DND-41 (cell line): ENCODE results near the gene PLAC8L1.
"Not testable (repeated sequence)": the region's sequence is repeated elsewhere in the genome, so short reads cannot be mapped to it uniquely, and the experiment has no call there.

ENCODE experiments used
- EZH2 ChIP-seq: IDR thresholded peaks from 3 replicates; pipeline ENCODE4 v1.6.1; 2012; ENCODE audit warnings: borderline replicate concordance, low read depth, mild to moderate bottlenecking, moderate library complexity, low read length, inconsistent platforms; ENCODE audit not compliant: severe bottlenecking
- TF ChIP-seq, protein P1 (sequence below): IDR thresholded peaks from 2 replicates; pipeline ENCODE4 v1.5.1; 2012; ENCODE audit warnings: borderline replicate concordance, low read length, moderate library complexity, mild to moderate bottlenecking; ENCODE audit not compliant: poor library complexity, severe bottlenecking; ENCODE audit errors: extremely low read depth

DNA sequence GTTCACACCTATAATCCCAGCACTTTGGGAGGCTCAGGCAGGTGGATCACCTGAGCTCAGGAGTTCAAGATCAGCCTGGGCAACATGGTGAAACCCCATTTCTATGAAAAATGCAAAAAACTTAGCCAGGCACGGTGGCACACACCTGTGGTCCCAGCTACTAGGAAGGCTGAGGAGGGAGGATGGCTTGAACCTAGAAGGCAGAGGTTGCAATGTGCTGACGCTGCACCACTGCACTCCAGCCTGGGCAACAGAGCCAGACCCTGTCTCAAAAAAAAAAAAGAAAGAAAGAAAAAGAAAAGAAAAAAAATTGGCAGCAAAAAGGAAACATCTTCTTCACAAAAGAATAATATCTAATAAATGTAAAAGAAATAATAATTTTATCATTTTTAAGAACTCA lies 3.5 kb upstream of the PLAC8L1 start:
- TF ChIP-seq, protein P1, sequence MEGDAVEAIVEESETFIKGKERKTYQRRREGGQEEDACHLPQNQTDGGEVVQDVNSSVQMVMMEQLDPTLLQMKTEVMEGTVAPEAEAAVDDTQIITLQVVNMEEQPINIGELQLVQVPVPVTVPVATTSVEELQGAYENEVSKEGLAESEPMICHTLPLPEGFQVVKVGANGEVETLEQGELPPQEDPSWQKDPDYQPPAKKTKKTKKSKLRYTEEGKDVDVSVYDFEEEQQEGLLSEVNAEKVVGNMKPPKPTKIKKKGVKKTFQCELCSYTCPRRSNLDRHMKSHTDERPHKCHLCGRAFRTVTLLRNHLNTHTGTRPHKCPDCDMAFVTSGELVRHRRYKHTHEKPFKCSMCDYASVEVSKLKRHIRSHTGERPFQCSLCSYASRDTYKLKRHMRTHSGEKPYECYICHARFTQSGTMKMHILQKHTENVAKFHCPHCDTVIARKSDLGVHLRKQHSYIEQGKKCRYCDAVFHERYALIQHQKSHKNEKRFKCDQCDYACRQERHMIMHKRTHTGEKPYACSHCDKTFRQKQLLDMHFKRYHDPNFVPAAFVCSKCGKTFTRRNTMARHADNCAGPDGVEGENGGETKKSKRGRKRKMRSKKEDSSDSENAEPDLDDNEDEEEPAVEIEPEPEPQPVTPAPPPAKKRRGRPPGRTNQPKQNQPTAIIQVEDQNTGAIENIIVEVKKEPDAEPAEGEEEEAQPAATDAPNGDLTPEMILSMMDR, result not testable (repeated sequence)
- TF ChIP-seq EZH2, result not testable (repeated sequence)
